Left ventricle myocardium inferior (tissue), 1 donor: ENCODE measurements around the gene TTC17. TPM values are rescaled to one million over a fixed set of nuclear protein-coding genes. Genes with fewer than 3 reads are reported as not detected.

Experiments used
- DNase-seq: peaks from one replicate; pipeline ENCODE4 v3.0.0-alpha.2; 2020
- H3K27ac ChIP-seq: fragments of 200-600 bp; replicated peaks from 2 replicates; pipeline ENCODE4 v1.8.0; 2021
- H3K27me3 ChIP-seq: fragments of 200-600 bp; 2 replicates; pipeline ENCODE4 v1.8.0; 2021; ENCODE audit warnings: low read depth
- H3K36me3 ChIP-seq: fragments of 200-600 bp; 2 replicates; pipeline ENCODE4 v1.8.0; 2021
- H3K4me1 ChIP-seq: fragments of 200-600 bp; 2 replicates; pipeline ENCODE4 v1.8.0; 2021
- H3K4me3 ChIP-seq: fragments of 200-600 bp; 2 replicates; pipeline ENCODE4 v1.8.0; 2021; ENCODE audit warnings: mild to moderate bottlenecking, moderate library complexity
- H3K9me3 ChIP-seq: fragments of 200-600 bp; replicated peaks from 2 replicates; pipeline ENCODE4 v1.8.0; 2021
- intact Hi-C: fragments of 100-400 bp; cut with micrococcal nuclease; formaldehyde crosslinking; loops from one replicate; pipeline ENCODE4 v1.11.0; 2022
- total RNA-seq: library from RNA; stranded (reverse); fragmentation: NEBNext Ultra II Directional; extraction: Animal tissue kit (Norgen Biotek cat#: 25700); gene quantifications from one replicate; pipeline ENCODE4 v1.2.1, GENCODE V29; 2021
- TF ChIP-seq, protein P1 (sequence below): fragments of 200-600 bp; IDR thresholded peaks from 2 replicates; pipeline ENCODE4 v1.8.0; 2021; ENCODE audit warnings: antibody characterized with exemption, mild to moderate bottlenecking, borderline replicate concordance
- donor health status: DM: no; HTN: yes; CAD: no; lungs with severe emphysema.

Gene TTC17
- total RNA-seq, 1 donor from 2014 or later = 29.4 TPM

DNA sequence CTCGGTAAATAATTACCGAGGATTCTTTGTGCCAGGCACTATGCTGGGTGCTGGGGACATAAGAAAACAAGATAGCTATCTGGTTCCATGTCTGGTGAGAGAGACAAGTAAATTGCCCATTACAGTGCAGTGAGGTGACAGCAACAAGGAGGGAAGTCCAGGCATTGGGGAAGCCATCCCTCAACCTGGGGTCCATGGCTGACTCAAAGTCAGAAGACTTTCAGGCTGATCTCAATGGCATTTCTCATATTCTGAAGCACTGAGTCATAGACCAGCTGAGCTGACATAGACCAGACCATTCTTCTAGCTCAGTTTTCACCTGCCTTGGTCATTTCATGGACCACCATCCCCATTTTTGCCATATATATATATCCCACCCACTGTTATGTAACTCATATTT lies 158.8 kb downstream of the TTC17 start:
- no peaks in the 10 kb centered on the region for H3K36me3 ChIP-seq
- no peak overlapping the region for H3K27ac ChIP-seq
- peaks cover 10% of the 10 kb centered on the region for H3K9me3 ChIP-seq
- H3K27me3 ChIP-seq = peaks cover 65% of the 10 kb centered on the region
- intact Hi-C loops = no loop called here
- TF ChIP-seq, protein P1, sequence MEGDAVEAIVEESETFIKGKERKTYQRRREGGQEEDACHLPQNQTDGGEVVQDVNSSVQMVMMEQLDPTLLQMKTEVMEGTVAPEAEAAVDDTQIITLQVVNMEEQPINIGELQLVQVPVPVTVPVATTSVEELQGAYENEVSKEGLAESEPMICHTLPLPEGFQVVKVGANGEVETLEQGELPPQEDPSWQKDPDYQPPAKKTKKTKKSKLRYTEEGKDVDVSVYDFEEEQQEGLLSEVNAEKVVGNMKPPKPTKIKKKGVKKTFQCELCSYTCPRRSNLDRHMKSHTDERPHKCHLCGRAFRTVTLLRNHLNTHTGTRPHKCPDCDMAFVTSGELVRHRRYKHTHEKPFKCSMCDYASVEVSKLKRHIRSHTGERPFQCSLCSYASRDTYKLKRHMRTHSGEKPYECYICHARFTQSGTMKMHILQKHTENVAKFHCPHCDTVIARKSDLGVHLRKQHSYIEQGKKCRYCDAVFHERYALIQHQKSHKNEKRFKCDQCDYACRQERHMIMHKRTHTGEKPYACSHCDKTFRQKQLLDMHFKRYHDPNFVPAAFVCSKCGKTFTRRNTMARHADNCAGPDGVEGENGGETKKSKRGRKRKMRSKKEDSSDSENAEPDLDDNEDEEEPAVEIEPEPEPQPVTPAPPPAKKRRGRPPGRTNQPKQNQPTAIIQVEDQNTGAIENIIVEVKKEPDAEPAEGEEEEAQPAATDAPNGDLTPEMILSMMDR = no peak
- no peak overlapping the region for H3K4me3 ChIP-seq
- DNase-seq = no peak
- no peaks in the 10 kb centered on the region for H3K4me1 ChIP-seq

DNA sequence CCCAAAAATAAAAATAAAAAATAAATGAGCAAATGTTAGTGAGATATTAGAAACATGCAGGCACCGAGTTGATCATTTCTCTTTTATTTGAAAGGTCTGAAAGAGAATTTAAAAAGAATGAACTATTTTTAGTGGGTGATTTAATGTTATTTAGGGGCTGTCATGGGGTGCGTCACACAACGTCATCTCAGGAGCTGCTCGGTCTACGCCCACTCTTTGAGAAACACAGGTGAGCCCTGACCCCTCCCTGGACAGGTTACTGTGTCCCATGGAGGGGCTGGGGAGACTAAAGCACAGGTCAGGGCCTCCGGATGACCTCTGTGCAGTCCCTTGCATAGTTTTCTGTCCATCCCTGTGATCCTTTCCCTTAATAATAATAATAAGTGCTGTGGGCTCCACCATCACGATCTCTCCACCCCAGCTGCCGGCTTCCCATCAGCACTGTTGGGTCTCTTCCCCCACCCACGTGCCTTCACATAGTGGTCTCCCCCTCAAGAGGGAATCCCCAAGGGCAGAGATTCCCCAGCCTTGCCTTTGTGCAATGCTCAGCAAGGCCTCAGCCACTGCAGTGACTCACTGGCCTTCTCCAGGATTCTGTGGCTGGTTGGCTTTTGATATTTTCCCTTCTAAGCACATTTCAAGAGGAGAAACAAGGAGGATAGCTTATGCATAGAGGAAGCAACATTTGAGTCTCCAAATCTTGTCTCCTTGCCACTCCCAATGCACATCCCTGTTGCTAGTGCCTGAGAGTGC lies 159.9 kb downstream of the TTC17 start:
- peaks cover 69% of the 10 kb centered on the region for H3K27me3 ChIP-seq
- no peak overlapping the region for H3K4me3 ChIP-seq
- TF ChIP-seq, protein P1 = no peak
- H3K36me3 ChIP-seq = no peaks in the 10 kb centered on the region
- DNase-seq = no peak
- no peaks in the 10 kb centered on the region for H3K4me1 ChIP-seq
- peaks cover 7% of the 10 kb centered on the region for H3K9me3 ChIP-seq
- no peak overlapping the region for H3K27ac ChIP-seq
- intact Hi-C loops = no loop called here

DNA sequence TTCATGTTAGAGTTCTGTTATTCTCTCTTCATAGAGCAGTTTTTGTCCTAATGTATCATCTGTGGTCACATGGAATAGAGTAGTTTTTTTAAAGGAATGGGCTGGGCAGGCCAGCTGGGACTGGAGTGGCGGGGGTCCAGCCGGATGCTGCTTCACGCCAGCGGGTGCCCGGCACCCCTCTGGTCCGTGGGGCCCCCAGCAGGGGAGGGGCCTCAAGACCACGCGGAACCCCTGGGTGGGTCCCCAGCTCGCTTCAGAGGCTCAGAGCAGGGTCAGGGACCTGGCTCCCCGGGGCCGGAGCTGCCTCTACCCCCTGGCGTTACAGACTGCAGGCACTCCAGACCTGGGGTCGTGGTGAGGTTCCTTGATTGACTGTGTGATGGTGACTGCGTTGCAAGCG lies 162.8 kb downstream of the TTC17 start:
- H3K27me3 ChIP-seq = peaks cover 56% of the 10 kb centered on the region
- H3K4me1 ChIP-seq = no peaks in the 10 kb centered on the region
- intact Hi-C loops = no loop called here
- peaks cover 7% of the 10 kb centered on the region for H3K9me3 ChIP-seq
- no peak for DNase-seq
- no peak overlapping the region for H3K4me3 ChIP-seq
- no peaks in the 10 kb centered on the region for H3K36me3 ChIP-seq
- TF ChIP-seq, protein P1 = no peak
- no peak overlapping the region for H3K27ac ChIP-seq

DNA sequence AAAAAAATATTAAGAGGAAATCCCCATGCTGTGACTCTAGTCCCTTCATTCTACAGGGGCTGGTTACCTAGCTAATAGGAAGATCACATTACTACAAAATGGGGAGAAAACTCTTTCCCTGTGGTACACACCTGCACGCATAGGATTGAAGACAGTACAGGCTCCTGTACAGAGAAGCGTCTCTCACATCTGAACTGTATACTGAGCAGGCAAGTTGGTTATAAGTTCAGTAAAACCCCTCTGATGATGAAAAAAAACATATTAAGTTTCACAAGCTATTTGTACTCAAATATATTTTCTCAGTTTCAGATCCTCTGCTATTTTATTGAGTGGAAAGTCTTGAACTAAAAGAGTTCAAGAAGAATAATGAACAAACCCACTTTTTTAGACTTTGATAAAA lies 164.9 kb downstream of the TTC17 start:
- H3K4me3 ChIP-seq = no peak overlapping the region
- intact Hi-C loops = no loop called here
- no peak overlapping the region for H3K27ac ChIP-seq
- TF ChIP-seq, protein P1 = no peak
- H3K4me1 ChIP-seq = no peaks in the 10 kb centered on the region
- H3K36me3 ChIP-seq = no peaks in the 10 kb centered on the region
- no peak for DNase-seq
- H3K9me3 ChIP-seq = peaks cover 12% of the 10 kb centered on the region
- peaks cover 39% of the 10 kb centered on the region for H3K27me3 ChIP-seq

DNA sequence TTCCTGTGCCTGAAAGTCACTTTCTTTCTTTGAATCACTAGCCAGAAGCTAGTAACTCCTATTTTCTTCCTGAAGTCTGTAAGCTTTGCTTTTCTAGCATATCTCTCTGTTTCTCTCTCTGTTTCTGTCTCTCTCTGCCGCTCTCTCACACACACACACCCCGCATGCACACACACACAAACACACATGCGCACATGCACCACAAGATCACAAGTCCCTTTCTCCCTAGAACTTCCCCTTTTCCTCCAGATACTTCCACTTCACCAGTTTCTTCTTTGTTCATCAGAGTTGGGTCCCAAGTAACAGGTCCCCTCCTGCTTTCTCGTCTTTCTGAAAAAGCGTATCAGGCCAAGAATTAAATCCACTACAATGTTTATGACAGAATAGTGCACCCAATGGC lies 173.3 kb downstream of the TTC17 start:
- intact Hi-C loops = no loop called here
- H3K9me3 ChIP-seq = peaks cover 6% of the 10 kb centered on the region
- no peaks in the 10 kb centered on the region for H3K4me1 ChIP-seq
- no peak for DNase-seq
- no peaks in the 10 kb centered on the region for H3K36me3 ChIP-seq
- H3K27ac ChIP-seq = no peak overlapping the region
- TF ChIP-seq, protein P1 = no peak
- H3K27me3 ChIP-seq = peaks cover 36% of the 10 kb centered on the region
- H3K4me3 ChIP-seq = no peak overlapping the region
